Stimulated activated CD8-positive, alpha-beta memory T cell treated with anti-CD3 and anti-CD28 coated beads, Interleukin-15, amount 100 ng/mL, for 1 hour (primary cell): ENCODE results near the gene SPINK8.
A peak's percentile ranks its signal among the peaks of the same experiment; 100 is the strongest.
"Not testable (repeated sequence)": the region's sequence is repeated elsewhere in the genome, so short reads cannot be mapped to it uniquely, and the experiment has no call there.

ENCODE experiments used
- DNase-seq: peaks from one replicate; pipeline ENCODE4 v3.0.0-alpha.2; 2020; ENCODE audit warnings: low read depth

The SPINK8 gene

DNA sequence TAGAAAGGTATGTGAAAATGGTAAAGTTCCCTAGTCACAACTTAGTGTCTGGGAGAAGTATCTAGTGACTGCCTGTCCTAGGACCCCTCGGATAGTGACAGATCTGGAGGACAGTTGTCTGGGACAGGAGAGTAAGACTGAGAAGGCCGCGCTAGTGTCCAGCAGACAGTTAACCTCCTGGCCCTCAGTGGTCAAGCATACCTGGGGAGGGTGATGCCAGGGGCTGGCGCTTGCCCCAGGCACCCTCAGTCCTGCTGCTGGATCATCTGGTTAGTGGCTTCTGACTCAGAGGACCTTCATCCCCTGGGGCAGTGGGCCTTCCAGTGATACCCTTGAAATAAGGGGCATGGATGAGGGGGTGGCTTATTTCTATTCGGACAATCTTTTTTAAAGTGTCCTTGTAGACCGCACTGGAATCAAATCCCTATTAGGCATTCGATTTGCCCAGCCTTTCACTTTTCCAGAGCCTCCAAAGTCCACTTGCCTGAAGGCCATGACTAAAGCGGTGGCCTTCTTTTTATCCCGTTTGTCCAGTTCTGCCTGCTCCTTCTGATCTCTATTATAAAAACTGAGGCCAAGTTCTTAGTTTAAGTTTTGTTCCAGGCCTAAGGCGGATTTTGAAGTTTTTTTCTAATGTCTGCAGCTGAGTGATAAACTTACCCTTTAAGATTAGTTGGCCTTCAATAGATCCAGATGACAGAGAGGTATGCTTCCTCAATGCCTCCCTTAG is 1.6 kb downstream of the SPINK8 start:
- not testable (repeated sequence) for DNase-seq

DNA sequence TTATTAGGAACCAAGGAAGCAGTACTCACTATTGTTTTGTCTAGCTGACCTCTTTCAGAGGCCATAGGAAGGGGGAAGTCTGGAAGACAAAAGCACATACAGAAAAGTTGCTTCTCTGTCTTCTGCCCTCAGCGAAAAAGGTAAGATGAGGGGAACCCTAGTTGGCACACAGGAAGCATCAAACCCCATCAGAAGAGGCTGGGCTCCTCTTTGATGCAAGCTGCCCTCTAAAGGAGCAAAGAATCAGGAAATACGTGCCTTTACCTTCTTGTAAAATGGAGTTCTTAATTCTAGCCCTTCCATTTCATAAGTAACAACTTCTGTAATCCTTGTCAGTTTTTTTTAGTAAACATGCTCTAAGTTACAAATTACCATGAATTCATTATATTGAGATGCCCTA is 12.5 kb downstream of the SPINK8 start:
- DNase-seq = no peak

DNA sequence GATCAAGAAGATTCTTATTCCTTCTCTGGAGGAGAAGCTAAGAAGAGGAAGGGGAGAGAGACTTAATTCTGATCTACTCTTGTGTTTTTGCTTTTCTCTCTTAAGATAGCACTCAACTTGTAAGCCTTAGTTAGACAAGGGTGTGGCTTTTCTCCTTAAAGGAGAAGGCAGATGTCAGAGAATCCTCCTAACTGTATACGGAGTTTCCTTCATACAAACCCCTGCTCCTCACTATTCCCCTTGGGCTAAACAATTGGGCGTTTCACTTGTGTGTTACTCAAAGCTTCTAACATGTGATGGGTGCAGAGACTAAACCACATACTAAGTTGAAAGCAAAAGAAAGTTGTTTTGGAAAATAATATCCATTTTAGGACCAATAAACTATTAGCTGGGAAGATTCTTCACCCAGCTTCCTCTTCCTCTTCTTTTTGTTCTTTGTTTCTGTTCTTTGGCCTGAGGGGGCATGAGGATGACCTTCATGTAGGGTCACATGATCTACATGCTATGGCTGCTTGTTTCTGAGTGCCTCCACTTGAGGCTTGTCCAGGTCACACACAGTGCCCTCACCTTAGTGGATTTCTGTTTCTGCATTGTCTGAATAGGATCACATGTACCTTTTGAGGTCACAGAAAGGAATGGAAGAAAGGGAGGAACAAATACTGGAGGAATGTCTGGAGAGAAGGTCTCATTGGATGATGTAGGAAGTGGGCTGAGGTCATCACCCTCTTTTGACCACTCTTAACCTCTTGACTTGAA is 14.6 kb downstream of the SPINK8 start:
- DNase-seq = no peak

DNA sequence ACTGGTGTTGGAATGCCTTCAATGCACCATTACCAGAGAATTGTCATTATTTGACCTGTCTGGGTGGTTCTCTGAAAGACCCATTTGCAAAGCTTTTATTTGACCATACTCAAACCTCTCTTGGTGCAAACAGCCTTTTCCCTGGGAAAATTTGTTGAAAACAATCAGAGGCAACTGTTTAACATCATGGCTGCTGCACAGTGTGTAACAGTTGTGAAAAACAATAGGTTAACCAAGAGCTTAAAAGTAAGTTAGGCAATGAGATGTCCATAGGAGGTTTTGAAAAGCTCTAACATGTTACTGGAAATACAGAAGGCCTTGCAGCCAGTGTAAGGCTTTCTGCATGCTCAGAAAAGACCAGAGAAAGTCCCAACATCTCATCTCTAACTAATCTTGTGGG is 18.9 kb downstream of the SPINK8 start:
- no peak for DNase-seq

DNA sequence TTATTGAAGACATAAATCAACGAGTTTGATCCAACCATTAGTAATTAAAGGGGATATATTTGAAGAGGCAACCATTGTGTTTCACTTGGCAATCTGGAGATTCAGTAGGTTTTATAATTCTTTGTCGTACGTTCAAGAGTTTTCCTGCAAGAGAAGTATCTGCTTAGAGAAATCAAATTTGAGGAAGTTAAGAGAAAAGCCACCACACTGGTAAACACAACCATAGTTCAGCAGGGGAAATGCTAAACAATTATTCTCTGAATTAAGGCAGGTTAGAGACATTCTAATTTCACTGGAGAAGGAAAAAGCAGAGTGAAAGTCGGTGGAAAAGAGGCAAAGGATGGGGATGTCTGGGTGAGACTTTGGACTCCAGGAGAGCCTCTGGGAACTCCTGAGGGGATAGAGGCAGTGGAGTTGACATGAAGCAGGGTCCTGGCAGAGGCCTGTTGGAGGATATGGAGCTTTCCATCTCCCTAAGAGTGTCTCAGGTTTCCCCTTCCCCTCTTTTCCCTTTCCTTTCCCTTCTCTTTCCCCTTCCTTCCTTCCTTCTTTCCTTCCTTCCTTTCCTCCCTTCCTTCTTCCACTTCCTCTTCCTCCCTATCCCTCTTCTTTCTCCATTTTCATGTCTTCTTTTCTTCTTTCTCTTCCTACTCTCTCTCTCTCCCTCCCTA is 26.5 kb downstream of the SPINK8 start:
- no peak for DNase-seq

DNA sequence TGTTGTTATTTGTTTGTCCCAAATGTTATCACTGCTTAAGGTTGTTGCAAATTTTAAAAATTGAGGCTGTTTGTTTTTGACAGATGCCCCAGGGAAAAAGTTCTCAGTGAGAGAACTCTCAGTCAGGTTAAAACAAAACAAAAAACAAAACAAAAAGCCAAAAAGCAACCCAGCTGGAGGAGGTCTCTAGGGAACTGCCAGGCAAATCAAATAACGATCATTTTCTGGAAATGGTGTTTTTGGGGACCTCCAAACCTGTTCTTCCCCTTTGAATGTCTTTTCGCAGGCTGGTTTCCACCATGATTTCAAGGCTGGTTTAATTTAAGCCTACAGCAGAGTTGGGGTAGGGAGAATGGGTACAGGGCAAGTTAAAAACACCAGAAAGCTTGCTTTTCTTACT is 27.2 kb downstream of the SPINK8 start:
- no peak for DNase-seq

DNA sequence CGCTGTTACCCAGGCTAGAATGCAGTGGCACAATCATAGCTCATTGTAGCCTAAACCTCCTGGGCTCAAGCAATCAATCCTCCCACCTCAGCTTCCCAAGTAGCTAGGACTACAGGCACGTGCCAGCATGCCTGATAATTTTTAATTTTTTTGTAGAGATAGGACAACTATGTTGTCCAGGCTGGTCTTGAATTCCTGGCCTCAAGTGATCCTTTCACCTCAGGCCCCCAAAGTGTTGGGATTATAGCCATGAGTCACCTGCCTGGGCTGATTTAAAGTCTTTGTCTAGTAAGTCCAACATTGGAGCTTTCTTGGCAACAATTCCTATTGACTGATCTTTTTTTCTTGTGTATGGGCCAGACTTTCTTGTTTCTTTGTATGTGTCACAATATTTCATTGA is 28.1 kb downstream of the SPINK8 start:
- DNase-seq = no peak

DNA sequence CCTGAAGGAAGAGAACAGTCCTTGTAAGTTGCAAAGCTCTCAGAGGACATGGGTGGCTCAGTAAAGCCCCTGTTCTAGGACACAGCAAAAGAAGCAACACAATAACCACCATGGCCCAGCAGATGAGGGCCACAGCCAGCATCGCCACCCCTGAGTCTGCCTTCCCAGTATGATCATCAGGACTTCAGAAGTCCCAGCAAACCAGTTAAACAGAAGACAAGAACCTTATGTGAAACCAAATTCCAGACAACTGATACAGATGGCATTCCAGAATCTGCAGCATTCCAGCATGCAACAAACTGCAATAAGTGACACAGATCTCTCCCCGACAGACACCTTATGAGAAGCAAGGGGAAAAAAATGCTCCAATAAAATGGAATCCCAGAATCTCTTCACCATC is 30.4 kb downstream of the SPINK8 start:
- no peak for DNase-seq

DNA sequence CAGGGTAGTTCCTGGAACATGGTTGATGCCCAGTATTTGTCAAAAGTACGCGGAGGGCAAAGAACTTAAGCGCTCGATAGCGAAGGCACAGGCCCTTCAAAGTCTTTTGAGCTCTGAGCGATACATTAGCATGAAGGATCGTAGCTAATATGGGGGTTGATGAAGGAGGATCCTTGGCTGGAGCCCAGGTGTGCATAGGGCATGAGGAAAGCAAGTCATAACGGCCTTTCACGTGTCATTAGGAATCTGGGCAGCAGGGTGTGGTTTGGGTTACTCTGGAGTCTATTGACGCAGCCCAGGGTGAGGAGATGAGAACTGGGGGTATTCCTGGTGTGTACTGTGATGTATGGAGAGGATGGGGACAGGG is 31.7 kb downstream of the SPINK8 start:
- DNase-seq = no peak

DNA sequence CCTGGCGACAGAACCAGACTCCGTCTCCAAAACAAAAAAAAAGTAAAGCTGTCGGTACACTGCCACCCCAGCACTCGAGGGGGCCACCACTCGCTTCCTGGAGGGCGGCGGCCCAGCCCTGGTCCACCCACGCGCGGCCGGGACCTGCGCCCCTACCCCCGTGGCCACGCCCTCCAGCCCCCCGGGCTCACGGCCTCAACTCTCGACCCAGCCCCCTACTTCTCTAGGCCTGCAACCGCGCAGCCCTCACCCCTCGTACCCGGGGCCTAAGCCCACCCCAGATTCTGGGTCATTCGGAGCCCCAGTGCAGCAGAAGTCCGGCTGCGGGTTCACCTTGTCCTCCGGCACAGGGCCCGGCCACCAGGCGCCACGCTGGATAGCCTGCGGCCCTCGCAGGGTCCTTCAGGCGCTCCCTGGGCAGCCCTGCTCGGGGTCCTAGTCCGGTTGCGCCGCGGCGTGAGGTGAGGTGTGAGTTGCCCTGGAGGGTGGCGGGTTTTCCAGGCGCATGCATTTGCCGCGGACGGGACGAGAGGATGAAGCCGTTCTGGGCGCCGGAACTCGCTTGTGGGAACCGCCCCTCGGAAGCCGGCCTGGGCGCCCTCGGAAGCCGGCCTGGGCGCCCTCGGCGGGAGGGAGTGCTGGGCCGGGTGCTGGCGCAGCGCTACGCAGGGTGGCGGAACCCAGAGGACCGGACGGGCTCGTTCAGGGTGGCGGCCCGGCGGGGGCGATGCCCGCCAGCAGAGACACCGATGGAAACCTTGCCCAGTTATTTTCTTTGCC is 32.3 kb downstream of the SPINK8 start, which contains the start of gene NME6:
NME6 (minus strand) TSS at position 348 of the 780 bp plus-strand sequence.
- peak; percentile 87 for DNase-seq

DNA sequence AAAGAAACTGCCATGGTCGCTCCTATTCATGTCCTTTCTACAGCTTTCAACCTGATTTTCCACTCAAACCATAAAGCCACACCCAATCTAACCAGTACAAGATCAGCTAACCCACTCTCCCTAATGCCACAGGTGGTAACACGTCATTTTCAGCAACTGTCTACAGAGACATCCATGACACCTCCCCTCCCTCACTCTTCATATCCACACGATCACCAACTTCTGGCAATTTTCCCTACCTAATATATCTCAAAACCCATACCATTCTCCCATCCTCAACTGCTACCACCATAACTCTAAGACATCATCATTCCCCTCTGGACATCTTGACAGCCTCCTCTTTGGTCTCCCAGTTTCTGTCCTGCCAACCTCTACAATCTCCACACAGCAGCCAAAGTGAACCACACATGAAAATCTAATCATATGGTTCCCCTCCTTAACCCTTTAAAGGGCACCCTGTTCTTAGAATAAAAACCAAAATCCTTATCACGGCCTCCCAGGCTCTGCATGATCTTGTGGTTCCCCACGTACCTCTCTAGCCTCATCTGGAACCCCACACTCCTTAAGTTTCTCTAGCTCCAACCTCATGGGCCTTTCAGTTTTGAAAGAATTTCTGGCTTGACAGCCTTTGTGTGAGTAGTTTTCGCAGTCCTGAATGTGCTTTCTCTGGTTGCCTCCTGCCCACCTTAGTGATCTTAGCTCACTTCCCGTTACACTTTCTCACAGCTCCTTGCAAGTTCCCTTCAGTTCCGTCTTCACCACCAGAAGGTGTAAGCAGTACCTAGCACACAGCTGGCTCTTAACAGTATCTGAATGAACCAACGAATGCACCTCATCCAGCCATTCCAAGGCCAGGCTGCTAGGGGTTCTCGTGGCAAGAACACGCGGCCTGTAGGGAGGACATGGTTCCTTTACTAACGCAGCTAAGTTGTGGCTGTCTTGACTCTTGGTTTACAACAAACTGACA is 33.4 kb downstream of the SPINK8 start:
- no peak for DNase-seq

DNA sequence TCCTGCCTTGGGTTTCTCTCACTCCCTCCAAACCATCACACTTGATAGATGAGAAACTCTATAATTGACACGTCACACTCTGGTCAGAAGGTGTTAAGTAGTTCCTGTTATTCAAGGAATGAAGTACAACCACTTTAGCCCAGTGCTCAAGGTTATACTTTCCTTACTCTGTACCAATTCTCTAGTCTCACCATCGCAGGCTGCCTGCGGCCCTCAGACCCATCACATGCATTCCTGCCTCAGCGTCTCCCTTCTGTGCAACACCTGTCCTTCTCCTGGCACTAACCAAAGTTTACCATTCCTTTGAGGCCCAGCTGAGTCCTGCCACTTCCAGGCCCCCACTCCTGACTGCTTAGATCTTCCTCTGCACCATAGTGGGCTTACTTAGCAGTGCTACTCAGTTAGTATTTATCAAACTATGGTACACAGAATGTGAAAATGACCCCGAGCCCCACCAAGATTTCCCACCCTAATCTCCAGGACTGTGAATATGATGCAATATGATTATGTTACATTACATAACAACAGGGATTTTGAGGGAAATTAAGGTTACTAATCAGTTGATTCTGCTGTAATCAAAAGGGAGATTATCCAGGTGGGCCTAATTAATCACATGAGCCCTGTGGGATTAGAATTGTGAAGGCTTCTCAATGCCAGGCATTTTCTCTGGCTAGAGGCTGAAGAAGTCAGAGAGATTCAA is 36.2 kb downstream of the SPINK8 start:
- no peak for DNase-seq

DNA sequence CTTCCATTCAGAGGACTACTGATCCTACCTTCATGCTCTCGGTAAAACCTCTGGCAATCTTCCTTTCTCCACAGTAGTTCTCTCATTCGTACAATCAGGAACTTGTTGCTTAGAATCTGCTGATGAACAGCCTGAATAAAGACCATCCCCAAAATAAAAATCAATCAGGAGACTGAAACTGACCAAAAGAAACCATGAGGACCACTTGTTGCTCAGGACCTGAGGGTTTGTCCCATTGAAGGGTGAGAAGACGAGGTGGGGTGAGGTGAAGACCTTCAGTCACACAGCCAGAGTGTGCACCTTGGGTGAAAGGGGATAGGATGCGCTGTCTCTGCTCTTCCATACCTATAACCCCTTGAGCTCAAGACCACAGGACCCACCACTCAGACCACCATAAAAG is 36.8 kb downstream of the SPINK8 start:
- DNase-seq = no peak

DNA sequence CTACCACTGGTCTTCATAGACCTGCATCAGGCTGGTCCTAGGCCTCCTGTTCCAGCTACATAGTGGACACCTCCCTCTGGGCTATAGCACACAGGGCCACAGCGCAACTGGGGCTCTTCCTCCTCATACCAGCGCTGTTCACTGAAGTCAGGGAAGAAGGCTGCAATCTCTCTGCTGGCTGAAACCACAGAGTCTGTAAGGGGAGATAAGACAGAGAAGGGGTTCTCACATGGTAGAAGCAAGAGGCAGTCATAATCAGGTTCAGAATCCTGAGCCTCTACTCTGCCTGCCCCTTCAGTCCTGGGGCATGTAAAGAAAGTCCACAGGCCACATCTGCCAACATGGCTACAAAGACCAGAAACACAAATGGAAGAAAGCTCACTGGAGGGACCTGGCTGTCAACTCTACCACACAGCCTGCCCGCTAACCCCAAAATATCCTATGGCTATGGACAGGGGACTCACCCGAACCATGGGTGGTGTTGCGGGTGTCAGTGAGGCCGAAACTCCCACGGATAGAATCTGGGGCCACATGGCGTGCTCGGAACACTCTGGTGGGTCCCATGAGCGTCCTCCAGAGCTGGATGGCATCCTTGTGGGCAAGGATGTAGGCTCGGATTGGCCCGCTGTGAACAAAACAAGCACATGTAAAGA is 38.7 kb downstream of the SPINK8 start:
- DNase-seq = no peak

DNA sequence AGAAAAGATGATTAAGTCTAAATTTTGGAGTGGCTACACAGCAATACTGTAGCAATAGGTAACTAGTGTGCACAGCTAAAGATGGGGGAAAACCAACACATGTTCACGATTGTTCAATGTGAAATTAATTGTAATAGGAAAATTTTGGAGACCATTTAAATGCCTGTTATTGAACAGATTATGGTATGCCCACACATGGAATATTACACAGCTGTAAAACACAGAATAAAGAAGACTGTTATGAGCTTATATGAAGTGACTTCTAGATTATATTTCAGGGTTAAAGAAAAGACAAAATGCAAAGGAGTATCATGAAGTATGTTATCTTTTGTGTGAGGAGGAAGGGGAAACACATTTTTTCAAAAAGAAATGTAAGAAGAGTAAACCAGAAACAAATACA is 43.8 kb downstream of the SPINK8 start:
- DNase-seq = no peak

DNA sequence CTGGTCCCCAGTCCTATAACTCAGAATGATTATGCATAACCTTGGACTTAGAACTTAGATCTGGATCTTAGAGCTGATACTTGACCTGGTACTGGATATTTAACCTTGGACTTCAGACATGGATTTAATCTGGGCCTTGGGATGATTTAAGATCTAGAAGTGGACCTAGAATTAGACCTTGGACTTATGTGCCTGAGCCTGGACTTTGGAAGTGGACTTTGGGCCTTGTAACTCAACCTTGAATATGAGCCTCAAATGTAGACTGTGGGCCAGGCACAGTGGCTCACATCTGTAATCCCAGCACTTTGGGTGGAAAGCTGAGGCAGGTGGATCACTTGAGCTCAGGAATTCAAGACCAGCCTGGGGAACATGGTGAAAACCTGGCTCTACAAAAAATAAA is 46.4 kb downstream of the SPINK8 start:
- DNase-seq = no peak

DNA sequence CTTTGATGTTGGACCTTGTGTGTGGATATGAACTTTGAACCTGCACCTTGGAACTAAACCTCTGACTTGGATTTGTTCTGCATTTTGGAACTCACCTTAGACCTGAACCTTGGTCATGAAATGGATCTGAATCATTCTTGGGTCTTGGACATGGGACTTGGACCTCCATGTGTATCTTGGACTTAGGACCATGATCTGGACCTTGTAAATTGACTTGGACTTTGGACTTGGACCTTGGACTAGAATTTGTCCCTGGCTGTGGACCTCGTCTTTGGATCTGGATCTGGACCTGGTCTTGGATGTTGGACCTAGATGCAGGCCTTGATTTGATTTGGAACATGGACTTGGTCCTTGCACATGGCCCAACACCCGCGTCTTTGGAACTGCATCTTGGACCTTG is 47.2 kb downstream of the SPINK8 start:
- no peak for DNase-seq

DNA sequence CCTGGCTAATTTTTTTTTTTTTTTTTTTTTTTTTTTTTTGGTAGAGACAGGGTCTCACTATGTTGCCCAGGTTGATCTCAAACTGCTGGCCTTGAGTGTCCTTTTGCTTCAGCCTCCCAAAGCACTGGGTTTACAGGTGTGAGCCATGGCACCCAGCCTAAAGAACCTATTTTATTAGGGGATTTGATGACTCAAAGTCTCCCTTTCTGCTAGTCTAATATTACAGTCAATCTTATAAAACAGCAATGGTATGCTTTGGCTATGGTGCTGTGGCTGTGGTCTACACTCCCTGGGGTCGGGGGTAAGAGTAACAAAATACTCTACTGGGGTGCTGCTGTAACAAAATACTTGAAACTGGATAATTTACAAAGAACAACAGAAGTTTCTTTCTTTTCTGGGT is 47.8 kb downstream of the SPINK8 start:
- no peak for DNase-seq

DNA sequence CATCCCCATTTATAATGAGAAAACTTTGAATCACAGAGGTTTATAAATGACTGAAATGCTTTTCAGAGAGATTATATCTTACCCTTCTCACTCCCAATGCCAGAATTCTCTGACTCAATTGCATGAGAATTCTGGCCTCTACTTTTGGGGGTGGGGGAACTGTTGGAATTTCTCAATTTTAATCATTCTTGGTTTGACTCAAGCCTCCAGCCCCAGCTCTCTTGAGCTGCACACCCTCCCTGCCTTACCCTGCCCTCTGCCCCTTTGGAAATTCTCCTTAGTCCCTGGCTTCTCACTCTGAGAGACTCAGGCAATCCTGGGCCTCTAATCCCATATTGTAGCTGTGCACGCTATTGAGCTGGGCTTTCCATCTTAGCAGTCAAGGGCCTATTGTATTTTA is 48.3 kb downstream of the SPINK8 start:
- DNase-seq = no peak

DNA sequence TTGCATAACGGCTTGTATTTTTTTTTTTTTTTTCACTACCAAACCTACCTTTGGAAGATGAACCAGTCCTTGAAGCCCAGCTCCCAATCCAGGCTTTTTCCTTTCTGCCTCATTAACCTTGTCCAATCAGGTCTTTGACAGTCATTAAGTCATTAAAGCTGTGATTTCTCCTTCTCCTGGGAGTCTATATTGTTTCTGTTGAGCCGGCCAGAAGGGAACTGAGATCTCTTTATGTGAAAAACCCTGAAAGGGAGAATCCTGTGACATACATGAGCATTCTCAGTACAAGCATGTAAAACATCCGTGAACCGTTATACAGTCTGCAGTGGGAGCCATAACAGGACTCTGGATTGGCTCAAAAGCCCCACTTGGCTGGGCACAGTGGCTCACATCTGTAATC is 52.6 kb downstream of the SPINK8 start:
- DNase-seq = no peak
